KOPT-K1 (cell line): ENCODE results near the gene TBL3.

Source experiments
- H3K27ac ChIP-seq: fragments of 200-600 bp; sonication (generic); 2 replicates; pipeline ENCODE4 v1.5.1; 2016; ENCODE audit warnings: antibody characterized with exemption, mild to moderate bottlenecking, low read depth, low read length; ENCODE audit not compliant: poor library complexity, severe bottlenecking
- H3K36me3 ChIP-seq: fragments of 200-600 bp; sonication (generic); 2 replicates; pipeline ENCODE4 v1.5.1; 2017; ENCODE audit warnings: antibody characterized with exemption, mild to moderate bottlenecking, low read length, moderate library complexity; ENCODE audit not compliant: insufficient read depth
- H3K9me3 ChIP-seq: fragments of 200-600 bp; sonication (generic); 2 replicates; pipeline ENCODE4 v1.5.1; 2017; ENCODE audit warnings: antibody characterized with exemption, low read length, mild to moderate bottlenecking; ENCODE audit not compliant: insufficient read depth, poor library complexity, severe bottlenecking

The TBL3 gene

GRCh38 chr16:1940273-1941161 lies 31.3 kb upstream of the TBL3 start:
- Histone ChIP-seq H3K9me3 (no peaks in the 10 kb centered on the region), H3K36me3 (peaks cover 6% of the 10 kb centered on the region; the same call in 1 of the 2 replicates), H3K27ac (no peak overlapping the region)

- Histone ChIP-seq H3K27ac (no peak overlapping the region), H3K36me3 (peaks cover 6% of the 10 kb centered on the region; the same call in 1 of the 2 replicates), H3K9me3 (no peaks in the 10 kb centered on the region)
These were observed 30.4 kb upstream of the TBL3 start for GRCh38 chr16:1941162-1942046.

- peaks cover 6% of the 10 kb centered on the region; the same call in 1 of the 2 replicates for H3K36me3 ChIP-seq
These were observed 29.6 kb upstream of the TBL3 start for GRCh38 chr16:1942047-1942809.

DNA sequence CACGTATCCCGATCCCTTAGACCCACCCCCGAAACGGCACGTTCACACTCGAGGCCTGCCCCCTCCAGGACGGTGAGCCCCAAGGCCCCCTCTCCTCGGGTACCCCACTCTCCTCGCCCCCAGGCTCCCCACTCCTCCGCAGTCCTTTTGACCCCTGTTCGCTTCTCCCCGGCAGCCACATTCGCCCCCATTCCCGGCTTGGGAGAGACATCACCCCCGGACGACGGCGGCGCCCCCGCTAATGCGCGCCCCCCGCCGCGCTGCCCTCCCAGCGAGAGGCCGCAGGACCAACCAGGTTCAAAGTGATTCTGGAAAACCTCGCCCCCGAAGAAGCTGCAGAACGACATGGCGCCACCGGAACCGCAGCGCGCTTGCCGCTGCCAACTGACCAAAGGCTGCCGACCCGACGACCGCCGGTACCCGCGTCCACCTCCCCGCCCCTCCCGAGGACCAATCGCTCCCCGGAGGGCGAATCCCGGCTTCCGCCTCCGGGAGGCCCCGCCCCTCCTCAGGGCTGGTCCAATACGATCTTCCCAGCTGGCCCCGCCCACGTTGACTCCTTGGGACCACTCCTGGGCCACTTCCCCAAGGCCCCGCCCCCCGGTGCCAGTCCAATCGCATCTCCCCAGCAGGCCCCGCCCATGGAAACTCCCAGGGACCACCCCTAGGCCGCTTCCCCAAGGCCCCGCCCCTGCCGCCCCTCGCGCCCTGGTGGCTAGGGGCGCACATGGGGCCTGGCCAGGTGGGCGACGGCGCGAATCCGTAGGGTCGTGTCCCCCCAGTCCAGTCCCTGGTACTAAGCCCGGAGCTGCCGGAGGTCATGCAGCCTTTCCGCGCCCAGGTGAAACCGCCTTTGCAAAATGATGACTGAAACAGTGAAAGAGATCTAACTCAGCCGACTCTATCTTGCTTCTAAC lies 28.8 kb upstream of the TBL3 start, which contains the start of gene MSRB1:
TSS of gene MSRB1 (minus strand) at position 390 of the 917 bp plus-strand sequence. CDS start at position 347, 43 bp downstream.
- peak within 1 kb of the TSS; percentile 53 for H3K27ac ChIP-seq
- H3K9me3 ChIP-seq: no peaks in the 10 kb centered on the region
- H3K36me3 ChIP-seq: peaks cover 4% of the 10 kb centered on the region; the same call in 1 of the 2 replicates

More at GRCh38 chr16:1942047-1942809, 29.6 kb upstream of the TBL3 start:
- Histone ChIP-seq H3K9me3 (no peaks in the 10 kb centered on the region), H3K27ac (peak overlapping the region; percentile 53)

GRCh38 chr16:1944612-1945199 lies 27.1 kb upstream of the TBL3 start:
- Histone ChIP-seq H3K27ac (no peak overlapping the region), H3K9me3 (no peaks in the 10 kb centered on the region), H3K36me3 (no peaks in the 10 kb centered on the region)

GRCh38 chr16:1945559-1946391 lies 26.1 kb upstream of the TBL3 start:
- no peak overlapping the region for H3K27ac ChIP-seq
- no peaks in the 10 kb centered on the region for H3K9me3 ChIP-seq
- no peaks in the 10 kb centered on the region for H3K36me3 ChIP-seq

DNA sequence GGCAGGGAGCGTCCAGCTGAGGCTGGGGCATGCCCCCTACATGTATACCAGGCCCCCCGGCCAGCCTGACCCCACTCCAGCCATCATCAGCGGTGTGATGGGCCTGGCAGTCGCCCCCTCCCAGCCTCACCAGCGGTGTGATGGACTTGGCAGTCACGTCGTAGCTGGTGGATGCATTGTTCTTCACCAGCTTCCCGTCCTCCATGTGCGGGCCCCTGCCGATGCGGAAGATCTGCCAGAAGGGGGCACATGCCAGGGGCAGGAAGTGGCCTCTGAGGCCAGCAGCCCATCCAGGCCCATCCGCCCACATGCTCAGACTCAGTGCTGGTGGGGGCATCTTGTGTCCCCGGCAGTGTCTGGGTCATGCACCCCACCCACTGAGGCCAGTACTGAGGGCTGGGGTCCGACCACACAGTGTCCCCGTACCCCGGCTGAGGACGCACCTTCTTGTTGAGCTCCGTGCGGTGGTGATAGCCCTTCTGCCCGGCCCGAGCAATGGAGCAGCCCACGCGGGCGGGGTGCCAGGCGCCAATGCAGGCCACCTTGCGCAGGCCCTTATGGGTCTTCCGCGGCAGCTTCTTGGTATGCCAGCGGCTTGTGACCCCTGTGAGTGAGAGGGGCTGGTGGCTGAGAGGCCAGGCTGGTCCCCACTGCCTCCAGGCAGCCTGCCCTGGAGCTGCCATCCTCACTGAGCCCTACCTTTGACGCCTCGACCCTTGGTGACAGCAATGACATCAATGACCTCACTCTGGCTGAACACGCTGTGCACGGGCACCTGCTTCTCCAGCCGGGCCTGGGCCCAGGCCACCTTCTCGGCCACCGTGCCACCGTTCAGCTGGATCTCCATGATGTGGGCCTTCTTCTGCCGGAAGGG lies 25.1 kb upstream of the TBL3 start:
- H3K27ac ChIP-seq: no peak overlapping the region
- no peaks in the 10 kb centered on the region for H3K9me3 ChIP-seq
- H3K36me3 ChIP-seq: no peaks in the 10 kb centered on the region

GRCh38 chr16:1947369-1947670 lies 24.5 kb upstream of the TBL3 start:
- Histone ChIP-seq H3K9me3 (no peaks in the 10 kb centered on the region), H3K27ac (no peak overlapping the region), H3K36me3 (no peaks in the 10 kb centered on the region)

- Histone ChIP-seq H3K9me3 (no peaks in the 10 kb centered on the region), H3K36me3 (no peaks in the 10 kb centered on the region), H3K27ac (no peak overlapping the region)
These were observed 22.3 kb upstream of the TBL3 start for GRCh38 chr16:1949507-1949906.

DNA sequence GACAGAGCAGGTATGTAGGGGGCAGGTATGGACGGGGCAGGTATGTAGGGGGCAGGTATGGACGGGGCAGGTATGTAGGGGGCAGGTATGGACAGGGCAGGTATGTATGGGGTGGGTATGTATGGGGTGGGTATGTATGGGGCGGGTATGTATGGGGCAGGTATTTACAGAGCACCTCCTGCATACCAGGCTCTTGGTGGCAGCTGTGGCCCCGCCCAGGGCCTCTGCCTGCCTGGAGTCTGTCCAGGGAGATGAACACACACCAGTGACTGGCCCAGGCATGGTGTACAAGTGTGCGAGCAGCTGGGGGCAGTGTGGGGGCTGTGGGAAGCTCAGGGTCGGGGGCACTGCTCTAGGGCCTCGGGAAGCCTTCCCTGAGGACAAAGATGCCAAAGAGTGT lies 21.8 kb upstream of the TBL3 start:
- Histone ChIP-seq H3K9me3 (no peaks in the 10 kb centered on the region), H3K36me3 (no peaks in the 10 kb centered on the region), H3K27ac (no peak overlapping the region)

DNA sequence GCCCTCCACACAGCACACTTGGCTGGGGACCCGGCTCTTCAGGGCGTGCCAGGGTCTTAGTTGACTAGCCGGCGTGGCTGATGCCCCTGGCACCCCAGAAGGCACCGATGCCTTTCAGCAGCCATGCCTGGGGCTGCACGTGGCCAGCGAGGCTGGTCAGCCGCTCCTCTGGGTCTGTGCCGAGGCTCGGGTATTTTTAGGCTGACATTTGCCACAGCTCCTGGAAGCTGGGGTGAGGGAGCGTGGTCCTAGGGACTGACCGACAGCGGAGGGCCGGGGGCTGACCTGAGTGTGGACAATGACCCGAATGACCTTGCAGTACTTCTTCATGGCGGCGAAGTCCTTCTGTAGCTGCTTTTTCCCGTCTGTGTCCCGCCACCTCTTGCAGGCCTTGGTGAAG lies 21.3 kb upstream of the TBL3 start:
- no peak overlapping the region for H3K27ac ChIP-seq
- H3K9me3 ChIP-seq: no peaks in the 10 kb centered on the region
- no peaks in the 10 kb centered on the region for H3K36me3 ChIP-seq

DNA sequence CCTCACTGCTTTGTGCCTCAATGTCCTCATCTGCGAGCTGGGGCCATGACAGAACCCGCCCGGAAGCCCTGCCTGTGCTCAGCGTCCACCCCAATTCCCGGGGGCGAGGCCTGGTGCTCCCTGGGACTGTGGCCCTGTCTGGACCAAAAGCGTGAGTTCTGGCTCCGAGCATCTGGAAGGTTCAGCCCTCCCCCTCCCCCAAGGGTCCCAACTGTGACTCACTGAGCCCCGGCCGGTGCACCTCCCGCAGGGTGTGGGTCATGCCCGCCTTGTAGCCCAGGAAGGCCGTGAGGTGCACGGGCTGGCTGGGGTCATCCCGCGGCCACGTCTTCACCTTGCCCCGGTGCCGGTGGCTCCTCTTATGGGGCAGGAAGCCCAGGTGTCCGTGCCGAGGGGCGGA lies 18.1 kb upstream of the TBL3 start:
- H3K27ac ChIP-seq: no peak overlapping the region
- no peaks in the 10 kb centered on the region for H3K36me3 ChIP-seq
- no peaks in the 10 kb centered on the region for H3K9me3 ChIP-seq
